Measurements from ENCODE around the gene RSPO1. TPM values are rescaled to one million over a fixed set of nuclear protein-coding genes. Genes with fewer than 3 reads are reported as not detected.

Gene RSPO1
- total RNA-seq, 1 donor from 2014 or later, result 0.20 TPM

- H3K36me3 Mint-ChIP-seq, result no peaks in the 10 kb centered on the region
- DNase-seq (ENCODE audit: low spot score in 2 of 2, unreplicated experiment in 2 of 2), result no peak
- H3K4me3 Mint-ChIP-seq, result no peak overlapping the region
- H3K4me1 Mint-ChIP-seq, result peaks cover 32% of the 10 kb centered on the region
- H3K27me3 Mint-ChIP-seq (ENCODE audit: low read depth), result peaks cover 20% of the 10 kb centered on the region
- no peak for TF ChIP-seq CTCF (IDR thresholded peaks at IDR 0.05; ENCODE audit: unreplicated experiment)
- H3K27ac Mint-ChIP-seq, result no peak overlapping the region
- H3K9me3 Mint-ChIP-seq, result no peaks in the 10 kb centered on the region
Observed at GRCh38 chr1:37605061-37605650, 29.5 kb downstream of the RSPO1 start.

DNA sequence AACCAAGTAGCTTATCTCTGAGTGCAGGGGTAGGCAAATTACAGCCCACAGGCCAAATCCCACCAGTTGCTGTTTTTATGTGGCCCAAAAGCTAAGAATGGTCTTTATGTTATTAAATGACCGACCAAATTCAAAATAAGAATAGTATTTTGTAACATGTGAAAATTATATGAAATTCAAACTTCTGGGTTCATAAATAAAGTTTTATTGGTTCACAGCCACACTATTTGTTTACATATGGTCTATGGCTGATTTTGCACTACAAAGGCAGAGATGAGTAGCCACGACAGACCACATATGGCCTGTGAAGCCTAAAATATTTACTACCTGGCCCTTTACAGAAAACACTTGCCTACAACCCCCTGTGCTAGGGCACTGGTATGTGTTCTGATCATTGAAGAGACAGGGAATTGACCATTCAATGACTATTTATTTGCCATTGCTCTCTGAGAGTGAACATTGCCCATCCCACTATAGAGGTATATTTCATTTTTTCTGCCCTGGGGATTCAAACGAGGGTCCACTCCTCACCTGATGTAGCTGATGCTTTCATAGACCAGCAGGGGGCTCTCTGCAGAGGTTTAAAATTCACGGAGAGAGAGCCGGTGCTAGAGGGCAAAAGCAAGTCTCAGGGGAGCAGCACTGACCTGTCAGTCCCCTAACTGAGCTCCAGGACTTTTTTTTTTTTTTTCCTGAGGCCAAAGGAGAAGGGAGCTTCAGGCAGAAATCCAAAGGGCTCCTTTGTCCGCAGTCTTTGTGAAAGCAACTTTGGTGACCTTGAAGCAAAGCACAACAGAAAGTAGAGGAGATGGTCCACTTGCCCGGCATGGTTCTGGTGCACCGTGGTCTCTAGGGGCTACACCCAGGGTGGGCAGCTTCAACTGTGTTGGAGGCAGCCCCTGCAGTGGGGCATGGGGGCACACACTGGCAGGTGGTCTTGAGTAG, 31.7 kb downstream of the RSPO1 start:
- peaks cover 39% of the 10 kb centered on the region for H3K4me1 Mint-ChIP-seq
- no peak overlapping the region for H3K4me3 Mint-ChIP-seq
- DNase-seq (ENCODE audit: low spot score in 2 of 2, unreplicated experiment in 2 of 2), result no peak
- H3K9me3 Mint-ChIP-seq, result no peaks in the 10 kb centered on the region
- no peaks in the 10 kb centered on the region for H3K36me3 Mint-ChIP-seq
- no peak overlapping the region for H3K27ac Mint-ChIP-seq
- peaks cover 22% of the 10 kb centered on the region for H3K27me3 Mint-ChIP-seq (ENCODE audit: low read depth)
- peak; percentile 59 for TF ChIP-seq CTCF (IDR thresholded peaks at IDR 0.05; ENCODE audit: unreplicated experiment)

- Mint-ChIP-seq H3K9me3 (no peaks in the 10 kb centered on the region), H3K27me3 (ENCODE audit: low read depth) (peaks cover 24% of the 10 kb centered on the region), H3K36me3 (no peaks in the 10 kb centered on the region), H3K4me3 (no peak overlapping the region), H3K27ac (peak overlapping the region; percentile 11), H3K4me1 (peaks cover 43% of the 10 kb centered on the region)
- DNase-seq (ENCODE audit: low spot score in 2 of 2, unreplicated experiment in 2 of 2), result no peak
- no peak for TF ChIP-seq CTCF (IDR thresholded peaks at IDR 0.05; ENCODE audit: unreplicated experiment)
Observed at GRCh38 chr1:37601441-37601840, 33.3 kb downstream of the RSPO1 start.

GRCh38 chr1:37599940-37600339, 34.8 kb downstream of the RSPO1 start:
- TF ChIP-seq CTCF (IDR thresholded peaks at IDR 0.05; ENCODE audit: unreplicated experiment), result no peak
- no peak overlapping the region for H3K27ac Mint-ChIP-seq
- DNase-seq (ENCODE audit: low spot score in 2 of 2, unreplicated experiment in 2 of 2), result no peak
- H3K9me3 Mint-ChIP-seq, result no peaks in the 10 kb centered on the region
- peaks cover 22% of the 10 kb centered on the region for H3K27me3 Mint-ChIP-seq (ENCODE audit: low read depth)
- H3K4me3 Mint-ChIP-seq, result no peak overlapping the region
- no peaks in the 10 kb centered on the region for H3K36me3 Mint-ChIP-seq
- H3K4me1 Mint-ChIP-seq, result peaks cover 50% of the 10 kb centered on the region

GRCh38 chr1:37596182-37596667, 38.5 kb downstream of the RSPO1 start:
- H3K9me3 Mint-ChIP-seq, result no peaks in the 10 kb centered on the region
- peaks cover 3% of the 10 kb centered on the region for H3K36me3 Mint-ChIP-seq
- peaks cover 4% of the 10 kb centered on the region for H3K27me3 Mint-ChIP-seq (ENCODE audit: low read depth)

More at GRCh38 chr1:37596182-37596667, 38.5 kb downstream of the RSPO1 start:
- peak overlapping the region; percentile 99 for H3K4me3 Mint-ChIP-seq
- TF ChIP-seq CTCF (IDR thresholded peaks at IDR 0.05; ENCODE audit: unreplicated experiment), result no peak
- DNase-seq (ENCODE audit: low spot score in 2 of 2, unreplicated experiment in 2 of 2), result no peak
- peaks cover 44% of the 10 kb centered on the region for H3K4me1 Mint-ChIP-seq
- H3K27ac Mint-ChIP-seq, result peak overlapping the region; percentile 99
